AG08396 (cell line): ENCODE results near the gene HDGFL2.
"Not testable (repeated sequence)": the region's sequence is repeated elsewhere in the genome, so short reads cannot be mapped to it uniquely, and the experiment has no call there.

Experiments used
- DNase-seq: peaks from one replicate; pipeline ENCODE4 v3.0.0; 2012; ENCODE audit warnings: low spot score, mixed read lengths

The HDGFL2 gene

GRCh38 chr19:4534836-4535658 lies 63.0 kb downstream of the HDGFL2 start, which contains the start of gene PLIN5:
TSS of gene PLIN5 (minus strand) at chr19:4535224. CDS start at chr19:4534074, 1,150 bp downstream.
- DNase-seq: peak; percentile 88

- DNase-seq: no peak
Measured at GRCh38 chr19:4536798-4537197, 64.7 kb downstream of the HDGFL2 start.

- no peak for DNase-seq
Measured at GRCh38 chr19:4537953-4538600, 66.0 kb downstream of the HDGFL2 start.

GRCh38 chr19:4538601-4538954 lies 66.5 kb downstream of the HDGFL2 start:
- DNase-seq: no peak

DNA sequence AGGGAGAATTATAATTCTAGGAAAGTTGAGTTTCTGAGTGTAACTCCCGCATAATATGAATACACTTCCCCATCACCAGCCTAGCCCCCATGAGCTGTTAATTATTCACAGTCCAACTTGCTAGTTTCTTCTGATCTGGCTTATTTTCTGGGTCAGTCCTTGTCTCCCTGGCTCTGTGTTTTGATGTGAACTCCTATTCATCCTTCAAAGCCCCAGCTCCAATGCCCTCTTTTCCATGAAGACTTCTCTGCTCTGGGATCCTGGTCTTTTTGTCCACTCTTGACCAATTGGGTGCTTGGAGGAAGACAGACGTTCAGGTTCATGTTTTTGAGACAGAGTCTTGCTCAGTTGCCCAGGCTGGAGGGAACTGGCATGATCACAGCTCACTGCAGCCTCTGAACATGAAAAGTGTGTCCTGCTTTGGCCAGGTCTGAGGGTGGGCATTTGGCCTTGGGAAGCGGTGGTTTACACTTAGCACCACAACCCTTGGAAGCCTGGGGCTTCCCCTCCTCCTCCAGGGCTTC lies 67.1 kb downstream of the HDGFL2 start:
- no peak for DNase-seq

- DNase-seq: no peak
Measured at GRCh38 chr19:4539693-4540581, 67.8 kb downstream of the HDGFL2 start, which contains the start of gene LRG1. TSS of gene LRG1 (minus strand) at chr19:4540036. CDS start at chr19:4540013, 23 bp downstream.

- DNase-seq: no peak
Measured at GRCh38 chr19:4541114-4541805, 69.2 kb downstream of the HDGFL2 start.

- not testable (repeated sequence) for DNase-seq
Measured at GRCh38 chr19:4541806-4542145, 69.7 kb downstream of the HDGFL2 start.

DNA sequence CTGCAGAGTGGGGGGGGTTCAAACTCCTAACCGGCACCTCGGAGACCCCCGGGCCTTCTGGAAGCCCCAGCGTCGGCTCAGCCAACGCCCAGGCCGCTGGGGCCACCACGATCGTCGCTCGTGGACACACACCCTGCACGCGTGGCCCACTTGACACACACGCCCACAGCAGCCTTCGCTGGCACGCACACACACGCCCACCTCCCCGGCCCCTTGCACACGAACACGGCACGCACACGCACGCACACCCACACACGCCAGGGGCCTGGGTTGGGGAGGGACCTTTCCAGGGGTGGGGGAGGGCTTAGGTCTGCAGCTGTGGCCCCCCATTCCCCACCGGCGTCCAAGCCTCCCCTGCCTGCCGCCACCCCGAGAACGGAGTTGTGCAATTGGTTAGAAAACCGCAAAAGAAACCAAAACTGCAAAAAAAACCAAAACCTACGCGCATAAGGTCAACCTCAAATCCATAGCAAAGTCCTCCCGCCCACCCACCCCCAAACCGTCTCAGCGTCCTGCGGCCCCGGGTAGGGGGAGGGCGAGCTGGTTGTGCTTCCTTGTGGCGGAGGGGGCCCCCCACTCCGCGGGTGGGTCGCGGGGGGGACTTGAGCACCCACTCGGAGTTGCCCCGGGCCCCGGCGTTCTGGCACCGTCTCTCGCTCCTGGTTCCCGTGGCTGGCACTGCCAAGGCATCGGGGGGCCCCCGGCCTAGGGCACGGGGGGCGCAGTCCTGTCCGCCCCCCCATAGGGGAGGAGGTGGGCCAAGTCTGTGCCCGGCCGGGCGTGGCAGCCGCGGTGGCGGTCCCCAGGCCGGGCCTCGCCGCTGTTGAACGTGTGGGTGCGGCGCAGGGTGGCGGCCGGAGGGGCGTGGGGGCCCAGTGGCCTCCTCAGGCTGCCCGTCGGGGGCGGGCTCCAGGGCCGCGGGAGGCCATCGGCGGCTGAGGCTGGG lies 71.1 kb downstream of the HDGFL2 start:
- DNase-seq: no peak

DNA sequence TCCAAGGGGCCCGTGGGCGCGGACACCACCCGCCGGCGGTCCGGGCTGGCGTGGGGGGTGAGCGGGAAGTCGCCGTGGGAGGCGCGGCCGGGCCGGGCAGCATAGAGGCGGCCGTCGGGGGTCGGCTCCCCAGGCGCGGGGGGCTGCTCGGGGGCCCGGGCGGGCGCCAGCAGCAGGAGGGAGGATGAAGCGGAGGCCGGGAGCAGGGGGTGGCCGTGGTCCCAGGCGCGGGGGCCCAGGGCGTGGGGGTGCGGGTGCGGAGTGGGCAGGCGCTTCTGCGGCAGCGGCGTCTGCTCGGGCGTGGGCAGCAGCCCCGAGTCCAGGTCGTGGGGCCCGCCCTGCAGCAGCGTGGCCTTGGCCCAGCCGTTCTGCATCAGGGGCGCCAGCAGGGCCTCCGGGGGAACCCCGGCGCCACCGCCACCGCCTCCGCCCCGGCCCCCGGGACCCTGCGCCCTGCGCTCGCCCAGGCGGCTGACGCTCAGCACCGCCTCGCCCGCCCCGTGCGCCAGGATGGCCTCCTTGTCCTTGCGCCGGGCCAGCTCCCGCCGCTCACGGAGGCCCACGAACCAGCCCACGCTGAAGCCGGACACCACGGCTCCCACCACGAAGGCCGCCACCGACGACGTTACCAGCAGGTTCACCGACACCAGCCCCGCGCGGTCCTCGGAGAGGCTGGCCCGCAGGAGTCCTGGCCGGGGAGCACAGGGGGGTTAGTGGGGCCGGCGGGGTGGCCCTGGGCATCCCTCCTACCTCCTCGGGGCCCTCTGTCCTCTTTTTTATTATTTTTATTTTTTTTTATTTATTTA lies 71.9 kb downstream of the HDGFL2 start:
- no peak for DNase-seq

- no peak for DNase-seq
Measured at GRCh38 chr19:4547303-4548237, 75.5 kb downstream of the HDGFL2 start.

- DNase-seq: no peak
Measured at GRCh38 chr19:4548238-4548584, 76.1 kb downstream of the HDGFL2 start.

GRCh38 chr19:4550018-4550417 lies 77.9 kb downstream of the HDGFL2 start:
- no peak for DNase-seq

- DNase-seq: no peak
Measured at GRCh38 chr19:4550479-4551050, 78.5 kb downstream of the HDGFL2 start.
